Effector memory CD4-positive, alpha-beta T cell (primary cell): ENCODE measurements around the gene WT1.

ENCODE experiments used
- DNase-seq, 3 donors: peaks; one replicate each; pipeline ENCODE4 v3.0.0-alpha.2; 2020
- H3K27ac ChIP-seq: 2 replicates; pipeline ENCODE4 v1.7.0; 2013; ENCODE audit warnings: mild to moderate bottlenecking, low read length, moderate library complexity; ENCODE audit not compliant: insufficient read depth, poor library complexity, severe bottlenecking
- H3K27me3 ChIP-seq: replicated peaks from 2 replicates; pipeline ENCODE4 v1.7.0; 2013; ENCODE audit warnings: mild to moderate bottlenecking, low read length; ENCODE audit not compliant: insufficient read depth, control insufficient read depth, poor library complexity, severe bottlenecking
- H3K36me3 ChIP-seq: 2 replicates; pipeline ENCODE4 v1.7.0; 2013; ENCODE audit warnings: mild to moderate bottlenecking, low read length, moderate library complexity; ENCODE audit not compliant: control insufficient read depth, insufficient read depth
- H3K4me1 ChIP-seq: 2 replicates; pipeline ENCODE4 v1.7.0; 2013; ENCODE audit warnings: low read length, mild to moderate bottlenecking; ENCODE audit not compliant: control insufficient read depth, insufficient read depth, poor library complexity, severe bottlenecking
- H3K4me3 ChIP-seq: 2 replicates; pipeline ENCODE4 v1.7.0; 2013; ENCODE audit warnings: low read length, low read depth, mild to moderate bottlenecking; ENCODE audit not compliant: insufficient read depth, poor library complexity, severe bottlenecking
- H3K9me3 ChIP-seq: 2 replicates; pipeline ENCODE4 v1.7.0; 2013; ENCODE audit warnings: mild to moderate bottlenecking, low read length, moderate library complexity; ENCODE audit not compliant: control insufficient read depth

The WT1 gene

GRCh38 chr11:32439501-32440210 lies 4.3 kb upstream of the WT1 start:
- H3K36me3 ChIP-seq: no peaks in the 10 kb centered on the region
- peaks cover 53% of the 10 kb centered on the region for H3K27me3 ChIP-seq

GRCh38 chr11:32438866-32439489 lies 3.6 kb upstream of the WT1 start:
- H3K27me3 ChIP-seq: peaks cover 60% of the 10 kb centered on the region
- H3K4me3 ChIP-seq: peak overlapping the region; percentile 3
- H3K9me3 ChIP-seq: no peaks in the 10 kb centered on the region
- H3K36me3 ChIP-seq: no peaks in the 10 kb centered on the region
- no peak overlapping the region for H3K27ac ChIP-seq
- peaks cover 43% of the 10 kb centered on the region for H3K4me1 ChIP-seq
- no peak for DNase-seq

More at GRCh38 chr11:32439501-32440210, 4.3 kb upstream of the WT1 start:
- no peak for DNase-seq
- H3K4me1 ChIP-seq: peaks cover 37% of the 10 kb centered on the region
- H3K27ac ChIP-seq: no peak overlapping the region
- H3K4me3 ChIP-seq: no peak overlapping the region
- H3K9me3 ChIP-seq: no peaks in the 10 kb centered on the region

- DNase-seq: no peak
- peaks cover 64% of the 10 kb centered on the region for H3K27me3 ChIP-seq
- no peaks in the 10 kb centered on the region for H3K36me3 ChIP-seq
- no peak overlapping the region for H3K4me3 ChIP-seq
- H3K9me3 ChIP-seq: no peaks in the 10 kb centered on the region
- no peak overlapping the region for H3K27ac ChIP-seq
- peaks cover 46% of the 10 kb centered on the region for H3K4me1 ChIP-seq
Observed at GRCh38 chr11:32438346-32438865, 3.1 kb upstream of the WT1 start.

GRCh38 chr11:32437495-32438345 lies 2.4 kb upstream of the WT1 start:
- Histone ChIP-seq H3K27me3 (peaks cover 63% of the 10 kb centered on the region), H3K4me1 (peaks cover 50% of the 10 kb centered on the region), H3K36me3 (no peaks in the 10 kb centered on the region), H3K4me3 (peak overlapping the region; percentile 12), H3K9me3 (no peaks in the 10 kb centered on the region), H3K27ac (no peak overlapping the region)
- DNase-seq: no peak

- Histone ChIP-seq H3K9me3 (no peaks in the 10 kb centered on the region), H3K27ac (no peak overlapping the region), H3K4me1 (peaks cover 50% of the 10 kb centered on the region), H3K27me3 (peaks cover 67% of the 10 kb centered on the region), H3K36me3 (no peaks in the 10 kb centered on the region), H3K4me3 (no peak overlapping the region)
- DNase-seq: no peak
Observed at GRCh38 chr11:32436751-32437494, 1.6 kb upstream of the WT1 start.

- DNase-seq: no peak
- Histone ChIP-seq H3K27me3 (peaks cover 62% of the 10 kb centered on the region), H3K4me3 (no peak overlapping the region), H3K27ac (no peak overlapping the region), H3K36me3 (no peaks in the 10 kb centered on the region), H3K4me1 (peaks cover 50% of the 10 kb centered on the region), H3K9me3 (no peaks in the 10 kb centered on the region)
Observed at GRCh38 chr11:32435942-32436750, 807 bp upstream of the WT1 start.

GRCh38 chr11:32435152-32435480 lies 223 bp downstream of the WT1 start:
- Histone ChIP-seq H3K4me3 (no peak overlapping the region), H3K9me3 (no peaks in the 10 kb centered on the region), H3K36me3 (no peaks in the 10 kb centered on the region), H3K4me1 (peaks cover 50% of the 10 kb centered on the region), H3K27ac (no peak overlapping the region), H3K27me3 (peaks cover 57% of the 10 kb centered on the region)
- DNase-seq: no peak

- no peak for DNase-seq
- peaks cover 50% of the 10 kb centered on the region for H3K4me1 ChIP-seq
- peaks cover 57% of the 10 kb centered on the region for H3K27me3 ChIP-seq
- H3K27ac ChIP-seq: no peak overlapping the region
- H3K9me3 ChIP-seq: no peaks in the 10 kb centered on the region
- H3K36me3 ChIP-seq: no peaks in the 10 kb centered on the region
- no peak overlapping the region for H3K4me3 ChIP-seq
Observed at GRCh38 chr11:32434356-32435151, 785 bp downstream of the WT1 start.
